GM12878 (cell line): Measurements from ENCODE around the gene ANXA5.

Experiments
- BHLHE40 ChIP-seq, 2 experiments: fragments of 450-650 bp in 1 of 2; IDR thresholded peaks; 2 replicates each; pipeline ENCODE4 v1.6.1; 2011 to 2017; ENCODE audit warnings: low read depth in 2 of 2, borderline replicate concordance in 1 of 2, improper control_type of control experiment in 1 of 2, low read length in 1 of 2, mild to moderate bottlenecking in 1 of 2
- CBFB ChIP-seq: IDR thresholded peaks from 2 replicates; pipeline ENCODE4 v1.6.1; 2016; ENCODE audit warnings: antibody characterized with exemption, low read depth
- EP300 ChIP-seq, 2 experiments: fragments of 150-350 bp in 1 of 2; IDR thresholded peaks; 2 replicates each; pipeline ENCODE4 v1.6.1; 2011 to 2012; ENCODE audit warnings: low read depth in 2 of 2, low read length in 2 of 2, borderline replicate concordance in 1 of 2, improper control_type of control experiment in 1 of 2, inconsistent platforms in 1 of 2; ENCODE audit not compliant: control insufficient read depth in 1 of 2
- EZH2 ChIP-seq: IDR thresholded peaks from 2 replicates; pipeline ENCODE4 v1.6.1; 2012; ENCODE audit warnings: low read depth, mild to moderate bottlenecking, control low read depth, inconsistent platforms, low read length, borderline replicate concordance; ENCODE audit not compliant: control insufficient read depth
- POLR2AphosphoS5 ChIP-seq: IDR thresholded peaks from 2 replicates; pipeline ENCODE4 v1.6.1; 2011; ENCODE audit warnings: mild to moderate bottlenecking, low read length, inconsistent platforms
- RFX5 ChIP-seq: IDR thresholded peaks from 2 replicates; pipeline ENCODE4 v1.6.1; 2011; ENCODE audit warnings: low read depth, low read length, improper control_type of control experiment
- STAT3 ChIP-seq: IDR thresholded peaks from 2 replicates; pipeline ENCODE4 v1.6.1; 2011; ENCODE audit warnings: low read depth, low read length, improper control_type of control experiment
- TAF1 ChIP-seq: IDR thresholded peaks from 2 replicates; pipeline ENCODE4 v1.6.1; 2011; ENCODE audit warnings: mild to moderate bottlenecking, low read depth, low read length, borderline replicate concordance
- TF ChIP-seq, protein P1 (sequence below), 3 experiments: IDR thresholded peaks in 2 of 3; conservative IDR thresholded peaks in 1 of 3; 2 replicates each; pipeline ENCODE4 v1.5.1; 2011; ENCODE audit warnings: low read depth in 3 of 3, low read length in 3 of 3, mild to moderate bottlenecking in 3 of 3, control low read depth in 2 of 3, moderate library complexity in 2 of 3, inconsistent platforms in 1 of 3, mixed read lengths in 1 of 3; ENCODE audit not compliant: control insufficient read depth in 2 of 3, insufficient read depth in 1 of 3; ENCODE audit errors: extremely low read depth in 1 of 3

DNA sequence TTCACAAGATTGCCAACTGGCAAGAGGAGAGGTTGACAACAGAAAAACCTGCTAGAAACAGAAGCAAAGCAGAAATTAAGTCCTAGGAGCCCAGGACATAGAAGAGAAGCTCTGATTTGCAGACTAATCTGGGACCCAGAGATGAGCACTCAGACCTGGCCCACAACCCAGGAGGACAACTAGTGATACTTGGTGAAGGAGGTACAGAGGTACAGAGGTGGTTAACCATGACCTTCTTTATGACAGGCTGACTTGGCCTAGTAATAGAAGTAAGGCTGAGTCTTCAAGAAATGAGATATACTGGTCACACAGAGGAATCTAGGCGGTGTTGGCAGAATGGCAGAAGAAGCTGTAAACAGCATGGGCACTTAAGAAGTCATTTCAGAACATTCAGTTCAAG lies 43.6 kb downstream of the ANXA5 start:
- no peak for TF ChIP-seq POLR2AphosphoS5
- TF ChIP-seq, protein P1, sequence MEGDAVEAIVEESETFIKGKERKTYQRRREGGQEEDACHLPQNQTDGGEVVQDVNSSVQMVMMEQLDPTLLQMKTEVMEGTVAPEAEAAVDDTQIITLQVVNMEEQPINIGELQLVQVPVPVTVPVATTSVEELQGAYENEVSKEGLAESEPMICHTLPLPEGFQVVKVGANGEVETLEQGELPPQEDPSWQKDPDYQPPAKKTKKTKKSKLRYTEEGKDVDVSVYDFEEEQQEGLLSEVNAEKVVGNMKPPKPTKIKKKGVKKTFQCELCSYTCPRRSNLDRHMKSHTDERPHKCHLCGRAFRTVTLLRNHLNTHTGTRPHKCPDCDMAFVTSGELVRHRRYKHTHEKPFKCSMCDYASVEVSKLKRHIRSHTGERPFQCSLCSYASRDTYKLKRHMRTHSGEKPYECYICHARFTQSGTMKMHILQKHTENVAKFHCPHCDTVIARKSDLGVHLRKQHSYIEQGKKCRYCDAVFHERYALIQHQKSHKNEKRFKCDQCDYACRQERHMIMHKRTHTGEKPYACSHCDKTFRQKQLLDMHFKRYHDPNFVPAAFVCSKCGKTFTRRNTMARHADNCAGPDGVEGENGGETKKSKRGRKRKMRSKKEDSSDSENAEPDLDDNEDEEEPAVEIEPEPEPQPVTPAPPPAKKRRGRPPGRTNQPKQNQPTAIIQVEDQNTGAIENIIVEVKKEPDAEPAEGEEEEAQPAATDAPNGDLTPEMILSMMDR (IDR thresholded peaks at IDR 0.05 in 2 of 3, conservative IDR thresholded peaks at IDR 0.05 in 1 of 3; ENCODE audit: control insufficient read depth in 2 of 3, extremely low read depth in 1 of 3, insufficient read depth in 1 of 3, low read depth in 3 of 3, low read length in 3 of 3), result no peak
- no peak for TF ChIP-seq EZH2
- TF ChIP-seq STAT3, result no peak
- TF ChIP-seq CBFB, result no peak
- TF ChIP-seq RFX5, result no peak
- TF ChIP-seq BHLHE40 (IDR thresholded peaks at IDR 0.05; ENCODE audit: borderline replicate concordance in 1 of 2, low read depth in 2 of 2, low read length in 1 of 2), result no peak
- no peak for TF ChIP-seq EP300 (IDR thresholded peaks at IDR 0.05; ENCODE audit: borderline replicate concordance in 1 of 2, control insufficient read depth in 1 of 2, low read depth in 2 of 2, low read length in 2 of 2)
- no peak for TF ChIP-seq TAF1
